GM18502 (cell line): ENCODE results near the gene GLIS2.

ENCODE experiments used
- ATAC-seq: cut with Tn5 transposase; IDR thresholded peaks from one replicate; pipeline ENCODE4 v1.9.1; 2021; ENCODE audit warnings: mild to moderate bottlenecking; ENCODE audit not compliant: unreplicated experiment, poor library complexity

Gene GLIS2

GRCh38 chr16:4315186-4316107 is at the start of gene GLIS2:
GLIS2 (plus strand) TSS chr16:4316067; CDS start chr16:4332281, 16,214 bp downstream.
- ATAC-seq = no peak

- ATAC-seq = no peak
Measured at GRCh38 chr16:4266372-4266771, 49.5 kb upstream of the GLIS2 start.

GRCh38 chr16:4270091-4270490 is 45.8 kb upstream of the GLIS2 start:
- no peak for ATAC-seq

- ATAC-seq = no peak
Measured at GRCh38 chr16:4270595-4270994, 45.3 kb upstream of the GLIS2 start.

GRCh38 chr16:4271176-4272113 is 44.4 kb upstream of the GLIS2 start:
- peak; percentile 69 for ATAC-seq

GRCh38 chr16:4272114-4272956 is 43.5 kb upstream of the GLIS2 start:
- ATAC-seq = no peak

GRCh38 chr16:4273858-4274311 is 42.0 kb upstream of the GLIS2 start:
- ATAC-seq = no peak

GRCh38 chr16:4275861-4276260 is 40.0 kb upstream of the GLIS2 start:
- no peak for ATAC-seq

- ATAC-seq = no peak
Measured at GRCh38 chr16:4277987-4278513, 37.8 kb upstream of the GLIS2 start.

- ATAC-seq = no peak
Measured at GRCh38 chr16:4280625-4281024, 35.2 kb upstream of the GLIS2 start.

GRCh38 chr16:4283441-4283840 is 32.4 kb upstream of the GLIS2 start:
- ATAC-seq = no peak

- no peak for ATAC-seq
Measured at GRCh38 chr16:4283939-4284338, 31.9 kb upstream of the GLIS2 start.

- ATAC-seq = no peak
Measured at GRCh38 chr16:4285167-4285566, 30.7 kb upstream of the GLIS2 start.

GRCh38 chr16:4288148-4288921 is 27.5 kb upstream of the GLIS2 start:
- peak; percentile 83 for ATAC-seq

GRCh38 chr16:4290236-4290830 is 25.5 kb upstream of the GLIS2 start:
- no peak for ATAC-seq

GRCh38 chr16:4291699-4292098 is 24.2 kb upstream of the GLIS2 start:
- no peak for ATAC-seq

- ATAC-seq = no peak
Measured at GRCh38 chr16:4293181-4293716, 22.6 kb upstream of the GLIS2 start.

GRCh38 chr16:4293822-4294457 is 21.9 kb upstream of the GLIS2 start:
- ATAC-seq = no peak
